ENCODE measurements around the gene FAM25A.
"Not testable (repeated sequence)": the region's sequence is repeated elsewhere in the genome, so short reads cannot be mapped to it uniquely, and the experiment has no call there.

GRCh38 chr10:87020056-87020455, at the start of gene FAM25A:
- TF ChIP-seq, protein P1, sequence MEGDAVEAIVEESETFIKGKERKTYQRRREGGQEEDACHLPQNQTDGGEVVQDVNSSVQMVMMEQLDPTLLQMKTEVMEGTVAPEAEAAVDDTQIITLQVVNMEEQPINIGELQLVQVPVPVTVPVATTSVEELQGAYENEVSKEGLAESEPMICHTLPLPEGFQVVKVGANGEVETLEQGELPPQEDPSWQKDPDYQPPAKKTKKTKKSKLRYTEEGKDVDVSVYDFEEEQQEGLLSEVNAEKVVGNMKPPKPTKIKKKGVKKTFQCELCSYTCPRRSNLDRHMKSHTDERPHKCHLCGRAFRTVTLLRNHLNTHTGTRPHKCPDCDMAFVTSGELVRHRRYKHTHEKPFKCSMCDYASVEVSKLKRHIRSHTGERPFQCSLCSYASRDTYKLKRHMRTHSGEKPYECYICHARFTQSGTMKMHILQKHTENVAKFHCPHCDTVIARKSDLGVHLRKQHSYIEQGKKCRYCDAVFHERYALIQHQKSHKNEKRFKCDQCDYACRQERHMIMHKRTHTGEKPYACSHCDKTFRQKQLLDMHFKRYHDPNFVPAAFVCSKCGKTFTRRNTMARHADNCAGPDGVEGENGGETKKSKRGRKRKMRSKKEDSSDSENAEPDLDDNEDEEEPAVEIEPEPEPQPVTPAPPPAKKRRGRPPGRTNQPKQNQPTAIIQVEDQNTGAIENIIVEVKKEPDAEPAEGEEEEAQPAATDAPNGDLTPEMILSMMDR (conservative IDR thresholded peaks at IDR 0.05 in 1 of 2, IDR thresholded peaks at IDR 0.05 in 1 of 2; ENCODE audit: extremely low read depth in 1 of 2, insufficient read depth in 1 of 2, low read depth in 1 of 2, low read length in 2 of 2): not testable (repeated sequence)
- not testable (repeated sequence) for TF ChIP-seq EZH2 (IDR thresholded peaks at IDR 0.05; ENCODE audit: borderline replicate concordance, low read length)
